Astrocyte of the cerebellum (primary cell): ENCODE results near the gene S100PBP.

Experiments
- DNase-seq: peaks from one replicate; pipeline ENCODE4 v3.0.0-alpha.2; 2011; ENCODE audit warnings: low read depth
- H3K4me3 ChIP-seq: 2 replicates; pipeline ENCODE4 v1.5.1; 2011; ENCODE audit warnings: mild to moderate bottlenecking, low read depth, low read length, moderate library complexity
- CTCF ChIP-seq: IDR thresholded peaks from 2 replicates; pipeline ENCODE4 v1.5.1; 2012; ENCODE audit warnings: low read length, low read depth, moderate library complexity, mild to moderate bottlenecking; ENCODE audit errors: missing control alignments
- in situ Hi-C: cut with HindIII; loops from 2 replicates; pipeline ENCODE4 v1.10.0; 2017; ENCODE audit warnings: low sequenced_read_pairs

Gene S100PBP

GRCh38 chr1:32895325-32896215, 78.1 kb downstream of the S100PBP start:
- H3K4me3 ChIP-seq: no peak overlapping the region

GRCh38 chr1:32896451-32896850, 79.0 kb downstream of the S100PBP start:
- no peak for TF ChIP-seq CTCF
- DNase-seq: no peak
- in situ Hi-C loops: no loop called here
- H3K4me3 ChIP-seq: no peak overlapping the region

More at GRCh38 chr1:32895325-32896215, 78.1 kb downstream of the S100PBP start:
- DNase-seq: no peak
- TF ChIP-seq CTCF: no peak
- in situ Hi-C loops: no loop called here

GRCh38 chr1:32897082-32898049, 79.9 kb downstream of the S100PBP start:
- in situ Hi-C loops: no loop called here
- TF ChIP-seq CTCF: no peak
- no peak for DNase-seq
- no peak overlapping the region for H3K4me3 ChIP-seq

- no peak for TF ChIP-seq CTCF
- in situ Hi-C loops: no loop called here
- no peak for DNase-seq
- H3K4me3 ChIP-seq: no peak overlapping the region
These were observed 80.6 kb downstream of the S100PBP start for GRCh38 chr1:32898056-32898455.

GRCh38 chr1:32898958-32899357, 81.5 kb downstream of the S100PBP start:
- in situ Hi-C loops: no loop called here
- no peak overlapping the region for H3K4me3 ChIP-seq
- no peak for TF ChIP-seq CTCF
- DNase-seq: no peak

- in situ Hi-C loops: no loop called here
- TF ChIP-seq CTCF: no peak
- no peak for DNase-seq
- no peak overlapping the region for H3K4me3 ChIP-seq
These were observed 82.3 kb downstream of the S100PBP start for GRCh38 chr1:32899586-32900296.
